Measurements from ENCODE around the gene RNPS1.

The RNPS1 gene

DNA sequence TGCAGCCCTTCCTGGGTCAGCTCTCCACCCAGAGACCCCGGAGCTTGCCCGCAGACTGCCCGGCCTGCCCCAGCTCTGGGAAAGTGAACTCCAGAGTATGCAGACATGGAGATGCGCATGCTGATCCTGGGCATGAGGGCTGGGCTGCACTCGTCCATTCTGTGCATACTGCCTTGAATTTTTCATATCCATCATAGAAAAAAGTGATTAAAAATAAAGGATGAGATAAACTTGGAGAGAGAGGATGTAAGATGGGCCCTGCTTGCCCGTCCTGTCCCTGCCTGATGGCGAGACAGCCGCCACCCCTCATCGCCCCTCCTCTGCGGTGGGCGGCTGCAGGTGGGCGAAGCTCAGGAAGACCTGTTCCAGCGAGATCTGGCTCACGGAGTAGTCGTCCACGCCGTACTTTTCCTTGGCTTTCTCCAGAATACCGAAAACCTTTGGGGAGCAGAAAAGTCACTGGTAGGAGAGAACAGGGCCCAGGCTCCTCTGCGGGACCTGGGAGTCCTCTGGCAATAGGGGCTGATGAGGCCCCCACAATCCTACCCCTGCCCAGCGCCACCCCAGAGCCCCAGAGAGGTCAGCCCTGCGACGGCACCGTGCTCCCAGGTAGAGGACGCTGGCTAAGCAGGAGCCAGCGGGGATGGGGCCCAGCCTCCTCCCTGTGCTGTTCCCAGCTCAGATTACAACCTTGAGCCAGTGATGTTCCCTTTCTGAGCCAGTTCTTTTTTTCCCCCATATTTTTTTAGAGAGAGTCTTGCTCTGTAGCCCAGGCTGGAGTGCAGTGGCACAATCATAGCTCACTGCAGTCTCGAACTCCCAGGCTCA lies 8.7 kb upstream of the RNPS1 start:
- no peak for TF ChIP-seq CTCF (IDR thresholded peaks at IDR 0.05; ENCODE audit: low read depth, low read length, missing control alignments)
- no peak for DNase-seq (ENCODE audit: low read depth)
- no peak overlapping the region for H3K4me3 ChIP-seq (ENCODE audit: low read depth, low read length)

DNA sequence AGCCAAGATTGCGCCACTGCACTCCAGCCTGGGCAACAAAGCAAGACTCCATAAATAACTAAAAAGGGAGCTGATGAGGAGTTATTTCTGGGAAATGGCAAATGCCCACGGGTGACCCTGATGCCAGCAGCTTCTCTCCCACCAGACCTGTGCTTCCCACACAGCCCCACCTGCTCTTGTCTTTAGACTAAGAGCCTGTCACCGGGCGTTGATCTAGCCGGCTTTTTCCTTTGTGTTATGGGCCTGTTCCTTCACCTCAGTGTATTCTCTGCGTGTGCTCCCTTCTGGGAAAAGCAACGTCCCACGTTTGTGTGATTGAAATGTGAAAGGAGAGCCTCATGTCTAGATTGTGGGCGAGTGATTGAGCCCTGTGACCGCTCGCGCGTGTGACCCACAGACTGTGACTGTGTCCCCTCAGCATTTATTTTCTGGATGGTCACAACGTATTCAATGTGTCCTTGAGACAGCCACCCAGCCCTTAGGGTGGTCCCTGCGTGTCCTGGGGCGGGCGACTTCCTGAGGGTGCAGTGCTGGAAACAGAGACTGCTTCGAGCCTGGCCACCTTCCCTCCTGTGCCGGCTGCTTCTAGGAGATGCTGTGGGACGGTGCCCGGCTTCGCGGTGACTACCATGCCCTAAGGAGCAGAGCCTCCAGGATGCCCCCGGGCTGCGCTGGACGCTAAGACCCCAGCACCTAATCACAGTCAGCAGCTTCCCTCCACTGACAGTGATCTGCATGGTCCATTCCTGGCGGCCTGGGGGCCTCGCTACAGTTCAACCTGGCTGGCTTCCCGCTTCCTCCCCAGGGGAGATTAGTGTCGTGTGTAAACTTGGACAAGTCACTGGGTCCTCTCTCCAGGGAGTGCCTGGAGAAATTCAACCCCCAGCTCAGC lies 7.8 kb upstream of the RNPS1 start:
- no peak for DNase-seq (ENCODE audit: low read depth)
- no peak for TF ChIP-seq CTCF (IDR thresholded peaks at IDR 0.05; ENCODE audit: low read depth, low read length, missing control alignments)

DNA sequence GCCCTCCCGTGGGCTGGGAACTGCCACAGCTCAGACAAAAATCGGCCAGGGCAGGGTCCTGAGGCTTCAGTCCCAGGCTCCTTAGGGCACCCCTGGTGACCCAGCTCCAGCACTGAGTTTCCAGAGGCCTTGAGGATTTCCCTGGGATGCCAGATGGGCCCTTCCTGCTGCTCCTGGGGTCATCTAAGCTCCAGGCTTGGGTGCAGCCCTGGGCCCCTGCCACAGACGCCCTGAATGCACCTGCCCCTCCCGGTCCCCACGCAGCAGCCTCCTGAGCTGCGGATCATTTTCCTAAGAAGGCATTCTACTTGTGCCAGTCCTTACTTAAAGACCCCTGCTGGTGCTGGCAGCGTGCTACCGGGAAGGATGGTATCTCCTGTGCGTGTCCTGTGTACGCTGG lies 6.0 kb upstream of the RNPS1 start:
- TF ChIP-seq CTCF (IDR thresholded peaks at IDR 0.05; ENCODE audit: low read depth, low read length, missing control alignments) = no peak
- no peak for DNase-seq (ENCODE audit: low read depth)
- H3K4me3 ChIP-seq (ENCODE audit: low read depth, low read length) = no peak overlapping the region

More for the DNA sequence above, 7.8 kb upstream of the RNPS1 start:
- no peak overlapping the region for H3K4me3 ChIP-seq (ENCODE audit: low read depth, low read length)

DNA sequence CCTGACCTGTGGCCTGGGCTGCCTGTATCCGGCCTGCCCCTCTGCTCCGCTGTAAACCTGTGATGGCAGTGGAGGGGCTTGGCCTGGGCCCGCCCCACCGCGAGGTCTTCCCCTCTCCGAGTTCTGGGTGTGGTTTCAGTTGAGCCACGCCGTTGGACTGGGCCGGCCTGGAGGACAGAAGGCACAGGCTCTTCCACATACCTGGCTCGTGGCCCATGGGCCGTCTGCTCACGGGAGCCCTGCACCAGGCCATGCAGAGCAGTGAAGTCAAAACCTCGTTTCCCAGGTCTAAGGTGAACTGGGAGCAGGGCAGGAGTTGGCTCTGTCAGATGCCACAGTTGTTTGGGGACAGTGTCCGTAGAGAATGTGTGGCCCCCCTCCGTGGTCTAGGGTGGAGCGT lies 5.6 kb upstream of the RNPS1 start:
- no peak overlapping the region for H3K4me3 ChIP-seq (ENCODE audit: low read depth, low read length)
- no peak for DNase-seq (ENCODE audit: low read depth)
- no peak for TF ChIP-seq CTCF (IDR thresholded peaks at IDR 0.05; ENCODE audit: low read depth, low read length, missing control alignments)

DNA sequence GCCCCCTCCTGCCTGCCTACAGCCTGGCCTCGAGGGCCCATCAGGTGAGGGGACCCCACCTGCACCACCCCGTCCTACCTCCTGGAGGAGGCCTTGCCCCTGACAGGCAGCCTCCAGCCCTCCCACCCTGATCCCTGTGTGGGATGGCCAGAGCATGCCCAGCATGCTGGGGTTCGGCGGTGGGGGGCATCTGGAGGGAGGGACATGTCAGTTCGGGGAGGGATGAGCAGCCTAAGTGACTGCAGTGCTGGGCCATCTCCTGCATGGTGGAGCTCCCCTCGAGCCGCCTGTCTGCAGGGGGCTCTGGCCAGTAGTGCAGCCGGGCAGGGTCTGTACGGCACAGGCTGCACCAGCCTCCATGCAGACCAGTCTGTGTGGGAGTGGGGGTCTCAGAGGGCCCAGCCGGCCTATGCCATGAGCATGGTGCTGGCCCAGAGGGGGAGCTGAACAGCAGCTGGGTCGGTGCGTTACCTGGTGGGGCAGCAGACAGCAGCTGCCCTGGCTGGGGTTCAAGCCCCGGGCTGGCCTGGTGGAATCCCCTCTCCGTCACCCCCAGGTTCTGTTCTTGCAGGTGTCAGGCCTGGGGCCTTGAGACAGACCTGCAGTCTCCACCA lies 4.0 kb upstream of the RNPS1 start:
- no peak overlapping the region for H3K4me3 ChIP-seq (ENCODE audit: low read depth, low read length)
- no peak for DNase-seq (ENCODE audit: low read depth)
- TF ChIP-seq CTCF (IDR thresholded peaks at IDR 0.05; ENCODE audit: low read depth, low read length, missing control alignments) = no peak

GRCh38 chr16:2270588-2271470 lies 2.9 kb upstream of the RNPS1 start:
- no peak for TF ChIP-seq CTCF (IDR thresholded peaks at IDR 0.05; ENCODE audit: low read depth, low read length, missing control alignments)
- no peak for DNase-seq (ENCODE audit: low read depth)
- no peak overlapping the region for H3K4me3 ChIP-seq (ENCODE audit: low read depth, low read length)

Measured in GM12864 (cell line).